ENCODE measurements around the gene ULK2.
A peak's percentile ranks its signal among the peaks of the same experiment; 100 is the strongest.

Gene ULK2

DNA sequence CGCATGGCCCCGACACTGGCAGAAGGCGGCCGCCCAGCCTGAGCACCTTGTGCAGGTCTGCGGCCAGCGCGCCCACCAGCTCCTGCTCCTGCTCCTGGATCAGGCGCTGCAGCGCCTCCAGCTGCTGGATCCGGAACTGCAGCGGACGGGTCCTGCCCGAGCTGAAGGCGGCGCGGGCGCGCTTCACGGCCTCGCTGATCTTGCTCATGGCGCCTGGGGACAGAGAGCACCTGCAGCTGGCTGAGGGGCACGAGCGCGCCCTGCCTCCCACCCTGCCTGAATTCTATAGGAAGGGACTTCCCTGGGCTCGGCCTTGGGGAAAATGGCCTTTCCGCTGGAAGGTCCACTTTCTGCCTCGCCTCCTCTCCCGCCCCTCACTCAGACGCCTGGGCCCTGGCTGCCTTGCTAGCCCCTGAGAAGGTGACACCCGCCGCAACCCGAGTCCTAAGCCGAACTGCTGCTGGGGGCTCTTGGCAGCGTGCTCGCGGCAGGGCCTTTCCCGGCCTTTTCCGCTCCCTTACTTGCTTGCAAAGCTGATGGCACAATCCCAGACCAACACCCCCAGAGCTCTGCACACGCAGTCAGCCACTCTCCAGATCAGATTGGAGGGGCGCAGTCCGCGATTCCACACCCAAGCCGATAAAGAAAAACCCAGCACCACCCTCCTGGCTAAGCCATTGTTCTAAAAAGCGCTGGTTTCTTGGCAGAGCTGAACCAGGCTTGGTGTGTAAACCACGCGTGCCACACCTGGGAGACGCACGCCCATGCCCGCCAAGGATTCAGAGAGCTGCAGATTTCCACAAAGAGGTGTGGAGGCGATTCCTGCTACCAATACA lies 122.6 kb downstream of the ULK2 start:
- no peak for DNase-seq

DNA sequence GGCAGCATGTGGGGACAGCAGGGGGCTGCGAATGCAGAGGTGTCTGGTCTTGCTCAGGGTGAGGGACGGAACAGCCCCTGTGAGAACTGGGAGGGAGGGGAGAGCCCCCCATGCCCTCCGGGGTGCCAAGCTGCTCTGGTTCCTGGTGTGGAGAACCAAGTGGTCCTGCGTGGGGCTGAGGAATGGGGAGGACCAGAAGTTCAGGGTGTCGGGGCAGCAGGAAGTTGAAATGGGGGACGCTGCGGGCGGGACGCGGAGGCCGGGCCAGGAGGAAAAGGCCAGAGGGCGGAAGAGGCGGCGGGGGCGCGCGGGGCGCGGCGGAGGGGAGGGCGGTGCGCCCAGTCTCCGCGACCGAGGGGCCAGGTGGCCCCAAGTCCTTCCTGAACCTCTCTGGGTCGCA lies 123.2 kb downstream of the ULK2 start:
- no peak for DNase-seq

DNA sequence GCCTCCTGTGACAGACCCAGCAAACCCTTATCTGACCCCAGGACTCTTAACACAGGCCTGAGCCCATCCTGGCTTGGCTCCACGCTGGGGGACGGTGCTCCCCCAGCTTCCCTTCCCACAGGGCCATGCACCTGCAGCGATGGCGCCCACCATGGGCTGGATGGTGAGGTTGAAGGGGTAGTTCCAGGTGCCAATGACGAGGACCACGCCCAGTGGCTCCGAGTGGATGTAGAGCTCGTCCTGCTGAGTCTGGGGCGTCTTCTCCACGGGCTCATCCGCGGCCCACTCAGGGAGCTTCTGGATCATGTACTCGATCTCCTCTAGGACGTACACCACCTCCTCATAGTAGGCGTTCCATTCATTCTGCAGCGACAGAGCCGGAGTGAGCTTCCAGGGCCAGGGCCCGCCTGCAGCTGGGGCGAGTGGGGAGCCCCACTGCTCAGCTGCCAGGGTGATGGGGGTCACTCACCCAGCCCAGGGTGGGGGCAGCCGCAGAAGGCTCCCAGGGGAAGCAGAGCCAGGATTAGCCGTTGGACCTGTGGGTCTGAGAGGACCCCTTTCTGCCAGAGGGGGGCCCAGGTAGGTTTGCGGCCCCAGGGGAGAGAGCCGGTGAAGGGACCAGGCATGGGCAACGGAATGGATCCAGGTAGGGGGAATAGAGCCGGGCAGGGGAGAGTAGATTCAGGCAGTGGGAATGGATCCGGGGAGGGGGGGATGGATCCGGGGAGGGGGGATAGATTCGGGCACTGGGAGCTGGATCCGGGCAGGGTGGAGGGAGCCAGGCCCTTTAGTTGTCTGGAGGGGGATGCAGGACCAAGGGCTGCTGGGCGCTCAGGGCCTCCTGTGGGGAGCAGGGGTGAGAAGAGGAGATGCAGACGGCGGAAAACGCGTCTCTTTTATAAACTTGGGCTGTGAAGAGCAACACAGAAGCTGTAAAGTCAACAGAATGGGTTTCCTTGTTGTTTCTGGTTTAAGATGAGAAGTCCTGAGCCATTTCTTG lies 124.3 kb downstream of the ULK2 start:
- DNase-seq = no peak

DNA sequence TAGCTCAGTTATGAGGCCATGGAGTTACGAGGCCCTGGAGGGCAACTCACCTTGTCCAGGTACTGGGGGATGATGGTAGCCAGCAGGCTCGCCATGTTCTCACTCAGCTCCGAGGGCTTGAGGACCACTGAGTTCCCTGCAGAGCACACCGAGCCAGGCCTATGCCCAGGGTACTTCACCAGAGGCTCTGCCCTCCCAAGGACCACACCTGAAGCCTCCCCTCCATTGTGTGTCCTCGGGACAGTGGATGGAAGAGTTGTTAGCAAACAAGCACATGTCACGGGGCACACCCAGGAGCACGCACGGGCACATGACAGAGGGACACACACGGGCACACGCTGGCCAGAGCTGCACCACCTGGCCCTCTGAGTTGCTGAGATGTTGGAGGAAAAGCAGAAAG lies 125.2 kb downstream of the ULK2 start:
- no peak for DNase-seq

DNA sequence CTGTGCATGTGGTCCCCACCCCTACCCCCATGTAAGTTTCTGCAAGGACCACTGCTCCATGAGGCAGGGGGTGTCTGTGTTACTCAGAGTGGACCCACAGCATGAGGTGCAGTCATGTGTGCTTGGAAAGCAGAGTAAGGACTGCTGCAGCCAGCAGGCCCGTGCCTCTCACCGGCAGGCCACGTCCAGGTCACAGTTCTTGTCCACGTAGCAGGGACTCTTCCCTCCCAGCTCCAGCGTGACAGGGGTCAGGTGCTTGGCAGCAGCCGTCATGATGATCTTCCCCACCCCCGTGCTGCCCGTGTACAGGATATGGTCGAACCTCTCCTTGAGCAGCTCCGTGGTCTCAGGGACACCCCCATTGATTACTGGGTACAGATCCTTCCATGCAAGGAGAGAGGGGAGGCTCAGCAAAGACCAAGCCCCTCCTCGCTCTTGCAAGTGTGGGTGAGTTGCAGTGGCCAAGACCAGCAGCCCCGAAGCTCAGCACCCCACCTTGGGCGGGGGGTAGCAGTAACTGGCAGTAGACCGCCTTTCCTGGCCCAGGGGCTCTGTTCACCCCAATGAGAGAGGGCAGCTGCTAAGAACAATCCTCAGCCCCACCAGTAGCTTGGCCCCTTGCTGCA lies 125.8 kb downstream of the ULK2 start:
- no peak for DNase-seq

DNA sequence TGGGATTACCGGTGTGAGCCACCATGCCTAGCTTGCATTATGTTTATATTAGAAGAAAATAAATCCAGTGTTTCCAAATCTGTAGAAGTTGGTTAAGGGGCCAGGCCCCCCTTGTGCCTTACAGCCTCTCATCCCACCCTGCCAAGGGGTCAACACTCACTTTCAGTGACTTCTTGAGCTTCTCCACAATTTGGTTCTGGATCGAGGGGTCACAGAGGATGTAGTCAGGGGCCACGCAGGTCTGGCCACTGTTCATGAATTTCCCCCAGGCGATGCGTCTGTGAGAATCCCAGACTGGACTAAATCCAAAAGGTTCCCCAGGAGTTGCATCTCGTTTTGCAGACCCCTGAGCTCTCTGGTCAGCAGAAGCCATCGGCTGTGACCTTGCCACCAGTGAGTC lies 126.8 kb downstream of the ULK2 start:
- no peak for DNase-seq

DNA sequence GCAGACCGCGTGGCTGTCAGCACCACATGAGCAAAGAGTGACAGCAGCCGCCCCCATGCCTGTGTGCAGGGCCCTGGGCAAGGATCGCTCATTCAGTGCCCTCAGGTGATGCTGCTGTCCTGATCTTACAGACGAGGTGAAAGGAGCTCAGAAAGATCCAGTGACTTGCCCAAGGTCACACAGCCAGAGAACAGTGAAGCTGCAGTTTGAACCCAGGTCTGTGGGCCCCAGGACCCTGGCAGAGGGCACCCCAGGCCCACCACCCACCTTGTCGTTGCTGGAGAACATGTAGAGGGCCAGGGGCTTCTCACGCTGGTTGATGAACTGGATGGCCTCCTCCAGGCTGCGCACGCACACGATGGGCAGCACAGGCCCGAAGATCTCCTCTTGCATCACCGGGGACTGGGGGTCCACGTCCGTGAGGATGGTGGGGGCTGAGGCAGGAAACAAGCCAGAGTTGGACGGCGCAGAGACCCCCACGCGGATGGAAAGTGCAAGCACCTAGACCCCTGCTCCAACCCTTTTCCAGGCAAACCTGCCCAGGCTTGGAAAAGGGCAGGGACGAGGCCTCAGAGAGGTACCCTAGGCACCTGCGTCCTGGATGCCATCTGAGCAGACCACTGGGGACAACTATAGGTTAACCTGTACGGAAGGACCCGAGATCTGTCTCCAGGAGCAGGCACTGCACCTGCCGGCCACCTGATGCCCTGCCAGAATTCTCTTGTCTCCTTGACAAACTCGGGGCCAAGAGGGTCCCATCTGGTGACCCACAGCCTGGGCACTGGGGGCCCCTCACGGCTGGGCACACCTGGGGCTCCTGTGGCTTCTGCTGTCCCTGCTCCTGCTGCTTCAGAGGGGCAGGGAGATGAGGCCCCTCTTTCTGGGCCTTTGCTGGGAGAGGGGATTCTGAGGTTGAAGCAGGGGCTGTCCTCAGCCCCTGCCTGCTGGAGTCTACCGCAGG lies 128.2 kb downstream of the ULK2 start:
- no peak for DNase-seq

DNA sequence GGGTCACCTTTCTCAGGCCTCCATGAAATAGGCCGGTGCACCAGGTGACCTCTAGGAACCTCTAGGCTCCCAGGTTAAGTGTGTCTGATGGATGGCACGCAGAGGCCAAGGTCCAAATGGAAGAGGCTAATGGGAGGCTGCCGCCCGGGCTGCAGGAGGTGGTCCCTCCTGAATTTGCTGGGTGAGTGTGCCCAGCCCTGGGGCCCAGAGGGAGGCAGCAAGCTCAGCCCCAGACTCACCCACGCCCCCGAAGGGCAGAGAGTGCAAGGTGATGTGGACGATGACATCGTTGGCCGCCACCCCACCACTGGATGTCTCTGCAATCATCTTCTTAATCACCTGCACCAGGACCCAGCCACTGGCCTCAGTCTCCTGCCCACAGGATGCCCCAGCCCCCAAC lies 129.0 kb downstream of the ULK2 start:
- DNase-seq = no peak

DNA sequence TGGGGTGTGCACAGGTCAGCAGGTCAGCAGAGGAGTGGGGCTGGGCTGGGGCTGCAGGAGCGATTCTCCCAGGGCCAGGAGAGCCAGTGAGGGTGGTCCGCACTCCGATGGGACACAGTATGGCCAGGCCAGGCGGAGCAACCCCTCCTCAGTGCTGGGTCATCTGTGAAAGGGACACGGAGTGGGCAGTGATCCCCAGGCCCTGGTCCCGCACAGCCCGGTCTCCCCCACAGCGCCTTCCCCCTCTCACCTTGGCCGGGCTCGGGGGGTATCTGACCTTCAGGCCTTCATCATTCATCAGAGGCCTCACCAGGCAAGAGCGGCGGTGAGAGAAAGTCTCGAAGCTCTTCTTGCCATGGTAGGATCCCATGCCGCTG lies 129.7 kb downstream of the ULK2 start:
- DNase-seq = no peak

DNA sequence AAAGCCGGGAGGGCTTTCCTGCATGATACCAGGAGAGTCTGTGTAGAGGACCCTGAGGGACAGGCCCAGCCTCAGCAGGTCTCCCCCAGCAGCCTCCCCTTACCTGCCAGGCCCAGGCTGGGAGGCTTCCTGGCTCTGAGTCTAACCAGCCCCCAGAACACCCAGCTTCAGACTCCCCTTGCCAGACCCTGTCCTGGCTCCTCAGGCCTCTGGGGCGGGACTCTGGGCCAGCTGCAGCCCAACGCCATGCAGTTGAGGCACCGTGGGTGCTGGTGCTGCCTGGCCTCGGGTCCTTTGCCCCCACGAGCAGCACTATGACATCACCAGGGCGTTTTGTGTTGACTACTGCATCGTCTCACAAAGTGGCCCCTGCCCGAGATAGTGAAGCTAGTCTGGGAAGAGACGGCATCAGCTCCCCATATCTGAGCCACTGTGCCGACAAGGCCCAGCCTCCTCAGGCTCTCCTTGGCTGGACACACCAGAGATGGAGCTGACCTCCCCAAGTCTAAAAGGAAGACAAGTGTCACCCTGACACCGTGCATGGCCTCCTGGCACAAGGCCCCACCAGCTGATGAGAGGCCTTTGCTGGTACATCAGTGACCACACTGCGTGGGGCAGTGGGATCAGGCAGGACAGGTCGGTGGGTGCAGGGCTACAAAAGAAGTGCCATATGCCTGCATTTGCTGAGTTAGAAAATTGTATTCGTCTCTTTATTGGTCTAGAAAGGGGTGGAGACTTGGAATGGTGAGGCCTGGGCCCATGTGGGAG lies 130.2 kb downstream of the ULK2 start:
- DNase-seq = no peak

DNA sequence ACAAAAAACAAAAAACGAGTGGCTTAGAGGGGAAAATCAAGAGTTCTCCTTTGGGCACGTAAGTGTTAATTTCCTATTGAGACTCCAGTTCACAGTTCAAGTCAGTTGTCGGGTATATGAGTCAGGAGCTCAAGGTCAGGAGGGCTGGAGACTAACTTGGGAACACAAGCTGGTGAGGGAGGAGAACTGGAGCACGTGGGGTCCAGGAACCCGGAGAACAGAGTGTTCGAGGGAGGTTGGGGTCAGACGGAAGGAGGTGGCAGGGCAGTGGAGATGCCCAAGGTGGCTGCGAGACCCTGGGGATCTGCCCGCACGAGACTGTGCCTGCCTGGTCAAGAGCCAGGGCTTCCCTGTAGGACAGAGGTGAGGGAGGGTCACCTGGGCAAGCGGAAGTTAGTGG lies 131.7 kb downstream of the ULK2 start:
- DNase-seq = no peak

DNA sequence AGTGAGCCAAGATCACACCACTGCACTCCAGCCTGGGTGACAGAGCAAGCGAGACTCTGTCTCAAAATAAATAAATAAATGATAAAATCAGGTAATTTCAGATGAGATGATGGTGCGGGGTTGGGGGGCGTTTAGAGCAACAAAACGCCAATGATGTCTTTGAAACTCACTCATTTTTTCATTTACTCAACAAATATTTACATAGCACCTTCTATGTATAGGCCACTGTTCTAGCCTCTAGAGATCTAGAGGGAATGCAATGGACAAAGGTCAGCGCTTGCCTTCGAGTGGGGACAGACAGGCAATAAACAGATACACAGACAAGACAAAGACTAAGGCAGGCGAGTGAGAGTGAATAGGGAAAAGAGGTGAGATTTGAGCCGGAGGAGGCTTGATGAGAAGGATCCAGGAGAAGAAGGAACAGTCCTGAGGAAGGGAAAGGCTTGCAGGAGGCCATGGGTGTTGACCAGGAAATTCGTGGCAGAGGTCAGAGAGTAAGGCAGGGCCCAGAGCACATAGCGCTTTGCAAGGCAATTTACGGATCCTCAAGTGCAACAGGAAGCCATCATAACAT lies 133.7 kb downstream of the ULK2 start:
- DNase-seq = no peak

DNA sequence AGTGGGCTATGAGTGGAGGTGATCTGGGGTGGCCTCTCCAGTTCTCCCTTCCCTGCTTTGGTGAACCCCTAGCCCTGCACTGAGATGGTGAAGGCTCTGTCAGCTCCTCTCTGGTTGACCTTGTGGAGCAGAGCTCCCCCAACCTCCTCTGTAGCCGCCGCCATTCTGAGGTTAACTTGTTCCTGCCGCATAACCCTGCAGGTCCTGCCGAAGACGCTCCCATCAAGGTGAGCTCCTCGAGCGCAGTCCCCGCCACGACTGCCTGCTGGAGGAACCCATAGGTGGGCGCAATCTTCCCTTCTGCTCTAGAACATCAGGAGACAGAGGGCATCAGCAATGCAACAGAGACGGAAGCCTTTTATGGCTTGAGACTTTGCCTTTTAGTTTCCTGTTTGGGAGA lies 136.1 kb downstream of the ULK2 start:
- DNase-seq = no peak

DNA sequence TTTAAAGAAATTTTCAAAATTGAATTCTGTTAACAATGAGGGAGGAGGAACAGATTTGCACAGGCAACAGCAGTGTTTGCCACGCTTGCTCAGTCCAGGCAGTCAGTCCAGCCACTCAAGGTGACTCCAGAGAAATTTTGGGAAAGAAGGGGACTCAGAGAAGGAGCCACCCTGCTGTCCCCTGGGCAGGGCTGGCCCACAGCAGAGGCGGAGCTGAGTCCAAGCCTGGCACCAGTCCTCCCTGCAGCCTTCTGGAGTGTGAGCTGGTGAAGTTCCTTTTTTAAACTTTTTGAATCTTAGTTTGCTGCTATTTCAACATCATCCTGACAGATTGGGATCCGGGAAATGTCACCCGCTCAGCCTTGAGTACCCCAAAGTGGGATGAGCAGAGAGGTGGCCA lies 136.9 kb downstream of the ULK2 start:
- DNase-seq = no peak

DNA sequence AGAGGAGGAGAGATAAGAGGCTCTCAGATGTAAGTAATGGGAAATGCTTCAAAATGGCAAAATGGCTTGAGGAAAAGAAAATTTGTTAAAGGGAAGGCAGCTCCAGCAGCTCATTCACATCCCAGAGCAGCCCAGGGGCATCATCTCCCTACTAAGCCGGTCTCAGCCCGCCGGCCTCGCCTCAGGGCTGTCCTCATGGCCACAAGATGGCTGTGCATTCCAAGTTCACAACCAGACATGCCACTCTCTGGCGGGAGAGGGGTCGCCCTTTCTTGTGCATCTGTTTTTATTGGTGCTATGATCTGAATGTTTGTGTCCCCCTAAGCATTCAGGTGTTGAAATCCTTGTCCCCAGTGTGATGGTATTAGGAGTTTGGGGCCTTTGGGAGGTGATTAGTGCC lies 137.8 kb downstream of the ULK2 start:
- no peak for DNase-seq

DNA sequence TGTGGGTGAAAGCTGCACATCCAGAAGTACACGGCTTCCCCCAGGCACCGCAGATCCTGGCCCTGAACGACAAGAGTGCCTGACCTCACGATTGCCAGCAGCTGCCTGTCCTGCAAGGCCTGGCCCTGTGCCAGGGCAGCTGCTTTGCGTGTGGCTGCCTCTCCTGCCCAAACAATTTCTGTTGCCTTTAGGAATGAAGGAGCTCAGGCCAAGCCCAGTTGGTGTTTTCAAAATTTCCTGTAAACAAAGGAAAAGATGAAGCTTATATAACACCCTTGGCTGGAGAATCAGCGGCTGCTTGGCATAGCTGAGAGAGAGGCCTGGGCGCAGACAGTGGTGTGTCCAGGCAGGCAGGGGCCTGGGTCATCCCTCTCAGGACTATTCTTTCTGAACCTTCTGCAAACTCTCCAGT lies 139.6 kb downstream of the ULK2 start:
- peak; percentile 11 for DNase-seq

DNA sequence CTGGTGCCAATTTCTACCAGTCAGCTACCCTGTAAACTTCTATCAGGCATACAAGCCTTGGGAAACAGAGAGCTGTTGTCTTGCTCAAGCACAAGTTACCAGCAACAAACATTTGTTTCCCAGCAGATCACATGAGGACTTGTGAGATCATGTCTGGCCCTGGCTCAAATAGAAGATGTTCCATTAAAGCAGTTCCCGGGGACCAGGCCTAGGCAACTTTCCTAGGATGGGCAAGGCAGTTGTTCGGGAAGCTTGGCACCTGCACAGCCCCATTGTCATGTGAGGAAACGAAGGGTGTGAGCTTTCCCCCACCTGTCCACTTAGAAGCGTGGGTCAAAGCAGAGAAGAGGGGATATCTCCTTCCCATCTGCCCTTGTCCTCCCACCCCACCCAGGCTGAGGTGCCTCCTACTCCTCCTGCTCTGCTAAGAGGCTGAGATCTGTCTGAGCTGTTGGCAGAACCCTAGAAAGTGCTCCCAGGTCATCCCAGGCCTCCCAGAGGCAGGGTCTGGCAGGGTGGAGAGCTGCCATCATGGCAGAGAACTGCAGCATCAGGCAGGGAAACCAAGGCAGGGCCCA lies 140.1 kb downstream of the ULK2 start:
- DNase-seq = no peak

DNA sequence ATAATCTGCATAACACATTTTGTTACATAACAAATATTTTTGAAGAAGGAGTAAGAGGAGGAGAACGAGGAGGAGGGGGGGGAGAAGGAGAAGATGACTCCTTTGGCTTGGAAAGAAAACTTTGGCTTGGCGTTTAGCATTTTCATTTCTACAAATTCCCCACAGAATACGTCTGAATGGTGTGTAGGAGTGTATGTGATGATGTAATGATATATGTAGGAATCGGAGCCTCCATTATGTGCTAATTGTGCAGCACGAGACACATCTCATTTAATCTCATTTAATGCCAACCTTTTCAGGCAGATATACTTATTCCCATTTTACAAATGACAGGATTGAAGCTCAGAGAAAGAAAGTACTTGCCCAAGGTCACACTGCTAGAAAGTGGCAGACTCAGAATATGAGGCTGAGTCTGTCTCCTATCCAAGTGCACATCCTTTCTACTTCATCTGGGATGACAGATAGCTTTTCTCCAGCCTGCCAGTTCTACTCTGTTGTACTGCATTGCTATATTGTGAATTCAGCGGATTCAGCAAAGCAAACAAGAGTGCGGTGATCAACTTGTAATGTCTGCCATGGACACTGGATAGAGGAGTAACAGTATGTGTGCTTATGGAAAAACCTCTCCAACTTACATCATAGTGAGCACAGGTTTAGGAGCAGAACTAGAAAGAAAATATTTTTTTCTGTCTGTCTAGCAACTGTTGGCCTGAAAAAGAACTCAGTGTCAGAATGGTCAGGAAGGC lies 140.9 kb downstream of the ULK2 start:
- DNase-seq = no peak

DNA sequence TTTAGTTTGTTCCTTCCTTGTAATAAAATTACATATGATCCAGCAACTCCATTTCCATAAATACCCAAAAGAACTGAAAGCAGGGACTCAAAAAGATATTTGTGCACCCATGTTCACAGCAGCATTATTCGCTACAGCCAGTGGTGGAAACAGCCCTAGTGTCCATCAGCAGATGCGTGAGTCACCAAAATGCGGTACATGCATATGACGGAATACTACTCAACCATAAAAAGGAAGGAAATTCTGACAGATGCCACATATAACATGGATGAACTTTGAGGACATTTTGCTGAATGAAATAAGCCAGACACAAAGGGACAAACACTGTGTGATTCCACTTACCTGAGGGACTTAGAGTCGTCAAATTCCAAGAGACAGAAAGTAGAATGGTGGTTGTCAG lies 142.2 kb downstream of the ULK2 start:
- no peak for DNase-seq
